SK-N-SH (cell line): Measurements from ENCODE around the gene TJP2. TPM values are rescaled to one million over a fixed set of nuclear protein-coding genes. Genes with fewer than 3 reads are reported as not detected.
A peak's percentile ranks its signal among the peaks of the same experiment; 100 is the strongest.

Experiments used
- CHD2 ChIP-seq: fragments of 150-350 bp; IDR thresholded peaks from 2 replicates; pipeline ENCODE4 v1.6.1; 2018; ENCODE audit warnings: low read length; ENCODE audit not compliant: partially characterized antibody
- CTCF ChIP-seq: fragments of 200-600 bp; sonication (generic); IDR thresholded peaks from 2 replicates; pipeline ENCODE4 v1.6.1; 2017; ENCODE audit warnings: antibody characterized with exemption, mild to moderate bottlenecking, moderate library complexity
- ELF1 ChIP-seq: IDR thresholded peaks from 2 replicates; pipeline ENCODE4 v1.4.0; 2012
- EP300 ChIP-seq, 2 experiments: IDR thresholded peaks; 2 replicates each; pipeline versions ENCODE4 v1.4.0 to v1.6.1; 2012; ENCODE audit warnings: borderline replicate concordance in 1 of 2, low read depth in 1 of 2, low read length in 1 of 2
- FOXJ3 ChIP-seq: sonication (generic); formaldehyde crosslinking; IDR thresholded peaks from 2 replicates; pipeline ENCODE4 v1.5.1; 2020; ENCODE audit warnings: mild to moderate bottlenecking, missing genetic modification reagents
- FOXM1 ChIP-seq: IDR thresholded peaks from 2 replicates; pipeline ENCODE4 v1.4.0; 2012; ENCODE audit warnings: low read depth, mild to moderate bottlenecking
- GABPA ChIP-seq: IDR thresholded peaks from 2 replicates; pipeline ENCODE4 v1.4.0; 2012; ENCODE audit warnings: low read depth, mild to moderate bottlenecking
- GATA2 ChIP-seq: sonication (generic); formaldehyde crosslinking; IDR thresholded peaks from 2 replicates; pipeline ENCODE4 v1.5.0; 2020; ENCODE audit warnings: mild to moderate bottlenecking, missing genetic modification reagents
- IRF3 ChIP-seq: fragments of 150-350 bp; IDR thresholded peaks from 2 replicates; pipeline ENCODE4 v1.6.1; 2016; ENCODE audit warnings: mild to moderate bottlenecking, low read depth, low read length
- JUND ChIP-seq: IDR thresholded peaks from 2 replicates; pipeline ENCODE4 v1.4.0; 2012
- PBX3 ChIP-seq: IDR thresholded peaks from 2 replicates; pipeline ENCODE4; 2012
- POLR2AphosphoS5 ChIP-seq: IDR thresholded peaks from 2 replicates; pipeline ENCODE4 v1.6.1; 2012; ENCODE audit warnings: low read depth, low read length
- REST ChIP-seq: IDR thresholded peaks from 2 replicates; pipeline ENCODE4 v1.6.1; 2012; ENCODE audit warnings: mild to moderate bottlenecking, low read depth, low read length, moderate library complexity
- RFX5 ChIP-seq: IDR thresholded peaks from 2 replicates; pipeline ENCODE4 v1.6.1; 2012; ENCODE audit warnings: mild to moderate bottlenecking, improper control_type of control experiment, low read length
- RXRA ChIP-seq: IDR thresholded peaks from 2 replicates; pipeline ENCODE4 v1.4.0; 2012; ENCODE audit warnings: low read depth, mild to moderate bottlenecking, borderline replicate concordance
- SIN3A ChIP-seq: IDR thresholded peaks from 2 replicates; pipeline ENCODE4 v1.6.1; 2012; ENCODE audit warnings: low read depth, mild to moderate bottlenecking, low read length, moderate library complexity, borderline replicate concordance
- SMC3 ChIP-seq: IDR thresholded peaks from 2 replicates; pipeline ENCODE4 v1.6.1; 2012; ENCODE audit warnings: low read depth, low read length, improper control_type of control experiment
- TAF1 ChIP-seq: IDR thresholded peaks from 2 replicates; pipeline ENCODE4 v1.6.1; 2012; ENCODE audit warnings: low read depth, mild to moderate bottlenecking, low read length, moderate library complexity, borderline replicate concordance
- USF1 ChIP-seq: IDR thresholded peaks from 2 replicates; pipeline ENCODE4 v1.4.0; 2012; ENCODE audit warnings: low read depth, borderline replicate concordance
- USF2 ChIP-seq: fragments of 150-350 bp; IDR thresholded peaks from 2 replicates; pipeline ENCODE4 v1.6.1; 2017; ENCODE audit warnings: antibody characterized with exemption, low read length, low read depth, borderline replicate concordance
- polyA plus RNA-seq, 3 experiments: library from polyadenylated mRNA; depleted of rRNA; stranded (reverse); fragments of >200 nt; gene quantifications; 2 replicates each; pipeline ENCODE4 v1.2.3, GENCODE V29; 2012

Gene TJP2
- polyA plus RNA-seq, 1 of the 3 experiments (the other 2 are of a cell fraction) = 17.7 TPM

GRCh38 chr9:69145144-69145715 is 28.8 kb upstream of the TJP2 start (continued):
- TF ChIP-seq IRF3 (no peak), TAF1 (no peak), SMC3 (no peak), RXRA (0 out of 2 replicates have a peak, but pooled peaks have one; percentile 39), ELF1 (no peak), CHD2 (peak; percentile 62), REST (no peak), RFX5 (no peak), USF1 (no peak), JUND (peak; percentile 65), SIN3A (0 out of 2 replicates have a peak, but pooled peaks have one; percentile 39), CTCF (no peak), USF2 (no peak), GABPA (no peak), FOXJ3 (CRISPR knock-in tag) (no peak), GATA2 (CRISPR knock-in tag) (peak; percentile 59), POLR2AphosphoS5 (peak; percentile 83), EP300 (IDR thresholded peaks at IDR 0.05; ENCODE audit: borderline replicate concordance in 1 of 2, low read depth in 1 of 2, low read length in 1 of 2) (peak; percentile 90 to 97), FOXM1 (peak; percentile 63; the same call in 1 of the 2 replicates), PBX3 (peak; percentile 98)
